Measurements from ENCODE around the gene ART1. TPM values are rescaled to one million over a fixed set of nuclear protein-coding genes. Genes with fewer than 3 reads are reported as not detected.
A peak's percentile ranks its signal among the peaks of the same experiment; 100 is the strongest.
"Not testable (repeated sequence)": the region's sequence is repeated elsewhere in the genome, so short reads cannot be mapped to it uniquely, and the experiment has no call there.

ART1 gene
- not detected for total RNA-seq

- H3K27ac Mint-ChIP-seq = no peak within 1 kb of the TSS
- H3K9me3 Mint-ChIP-seq = no peaks in the 10 kb centered on the region
- ChIA-PET CTCF (no interaction called here), POLR2A (no interaction called here)
- no peaks in the 10 kb centered on the region for H3K36me3 Mint-ChIP-seq (ENCODE audit: low read depth)
- DNase-seq = no peak
- peaks cover 30% of the 10 kb centered on the region for H3K27me3 Mint-ChIP-seq
- no peak within 1 kb of the TSS for H3K4me3 Mint-ChIP-seq
- H3K4me1 Mint-ChIP-seq = peaks cover 8% of the 10 kb centered on the region
These were observed at the start of gene ART1 for GRCh38 chr11:3644817-3645235. ART1 (plus strand) TSS chr11:3645128; CDS start chr11:3659214, 14,086 bp downstream.

DNA sequence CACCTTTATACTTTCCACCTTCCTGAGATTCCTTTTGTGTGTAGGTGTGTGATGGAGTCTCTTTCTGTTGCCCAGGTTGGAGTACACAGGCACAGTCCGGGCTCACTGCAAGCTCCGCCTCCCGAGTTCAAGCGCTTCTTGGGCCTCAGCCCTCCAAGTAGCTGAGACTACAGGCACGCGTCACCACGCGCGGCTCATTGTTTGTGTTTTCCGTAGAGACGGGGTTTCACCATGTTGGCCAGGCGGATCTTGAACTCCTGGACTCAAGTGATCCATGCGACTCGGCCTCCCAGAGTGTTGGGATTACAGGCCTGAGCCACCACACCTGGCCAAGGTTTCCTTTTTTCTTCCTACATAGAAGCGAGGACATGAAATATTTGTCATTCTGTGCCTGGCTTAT is 47.2 kb upstream of the ART1 start:
- CTCF ChIA-PET; H3K4me1 Mint-ChIP-seq; H3K9me3 Mint-ChIP-seq; H3K36me3 Mint-ChIP-seq (ENCODE audit: low read depth); POLR2A ChIA-PET; H3K27ac Mint-ChIP-seq; DNase-seq; H3K4me3 Mint-ChIP-seq; H3K27me3 Mint-ChIP-seq: not testable (repeated sequence)

GRCh38 chr11:3600201-3600600 is 44.7 kb upstream of the ART1 start:
- DNase-seq; H3K27me3 Mint-ChIP-seq; POLR2A ChIA-PET; H3K9me3 Mint-ChIP-seq; H3K27ac Mint-ChIP-seq; H3K36me3 Mint-ChIP-seq (ENCODE audit: low read depth); CTCF ChIA-PET; H3K4me1 Mint-ChIP-seq; H3K4me3 Mint-ChIP-seq: not testable (repeated sequence)

DNA sequence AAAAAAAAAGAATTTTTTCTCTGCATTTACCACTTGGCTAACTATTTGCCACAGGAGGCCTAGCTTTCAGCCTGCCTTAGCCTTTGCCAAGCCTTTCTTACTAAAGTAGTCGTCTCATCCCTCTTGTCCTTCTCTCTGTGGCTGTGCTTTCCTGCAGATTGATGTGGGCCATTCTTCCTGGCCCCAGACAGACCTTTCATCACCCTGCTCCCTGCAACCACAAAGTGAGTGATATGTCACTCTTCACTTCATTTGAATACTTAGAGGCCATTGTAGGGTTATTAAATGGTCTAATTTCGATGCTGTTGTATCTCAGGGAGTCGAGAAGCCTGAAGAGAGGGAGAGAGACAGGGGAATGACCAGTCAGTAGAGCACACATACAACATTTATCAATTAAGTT is 40.8 kb upstream of the ART1 start:
- Mint-ChIP-seq H3K4me1 (no peaks in the 10 kb centered on the region), H3K36me3 (ENCODE audit: low read depth) (no peaks in the 10 kb centered on the region), H3K27me3 (peaks cover 4% of the 10 kb centered on the region), H3K27ac (no peak overlapping the region), H3K9me3 (no peaks in the 10 kb centered on the region), H3K4me3 (no peak overlapping the region)
- CTCF ChIA-PET = interaction anchor here (0.6 to 1.4 kb wide), 2 partner anchors 16 to 263 kb away, joined by 3 read pairs; no protein-coding TSS in a partner anchor
- POLR2A ChIA-PET = no interaction called here
- no peak for DNase-seq

- Mint-ChIP-seq H3K27ac (no peak overlapping the region), H3K9me3 (no peaks in the 10 kb centered on the region), H3K4me1 (no peaks in the 10 kb centered on the region), H3K36me3 (ENCODE audit: low read depth) (no peaks in the 10 kb centered on the region), H3K4me3 (no peak overlapping the region), H3K27me3 (no peaks in the 10 kb centered on the region)
- DNase-seq = no peak
- CTCF ChIA-PET = no interaction called here
- POLR2A ChIA-PET = no interaction called here
These were observed 39.7 kb upstream of the ART1 start for GRCh38 chr11:3605283-3605662.

DNA sequence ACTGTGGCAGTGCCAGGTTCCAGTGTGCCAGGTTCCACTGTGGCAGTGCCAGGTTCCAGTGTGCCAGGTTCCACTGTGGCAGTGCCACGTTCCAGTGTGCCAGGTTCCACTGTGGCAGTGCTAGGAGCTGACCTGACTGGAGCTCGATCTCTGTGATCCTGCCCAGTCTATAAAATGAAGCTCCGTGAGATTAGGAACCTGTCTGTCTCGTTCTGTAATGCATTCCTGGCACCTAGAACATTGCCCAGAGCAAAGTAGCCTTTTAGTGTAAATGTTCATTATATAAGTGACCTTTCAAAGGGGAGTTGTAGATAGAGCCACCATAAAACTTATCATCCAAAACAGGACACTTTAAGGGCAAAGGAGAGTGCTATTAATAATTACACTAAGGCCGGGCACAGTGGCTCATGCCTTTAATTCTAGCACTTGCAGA is 39.1 kb upstream of the ART1 start:
- CTCF ChIA-PET = no interaction called here
- no peaks in the 10 kb centered on the region for H3K36me3 Mint-ChIP-seq (ENCODE audit: low read depth)

DNA sequence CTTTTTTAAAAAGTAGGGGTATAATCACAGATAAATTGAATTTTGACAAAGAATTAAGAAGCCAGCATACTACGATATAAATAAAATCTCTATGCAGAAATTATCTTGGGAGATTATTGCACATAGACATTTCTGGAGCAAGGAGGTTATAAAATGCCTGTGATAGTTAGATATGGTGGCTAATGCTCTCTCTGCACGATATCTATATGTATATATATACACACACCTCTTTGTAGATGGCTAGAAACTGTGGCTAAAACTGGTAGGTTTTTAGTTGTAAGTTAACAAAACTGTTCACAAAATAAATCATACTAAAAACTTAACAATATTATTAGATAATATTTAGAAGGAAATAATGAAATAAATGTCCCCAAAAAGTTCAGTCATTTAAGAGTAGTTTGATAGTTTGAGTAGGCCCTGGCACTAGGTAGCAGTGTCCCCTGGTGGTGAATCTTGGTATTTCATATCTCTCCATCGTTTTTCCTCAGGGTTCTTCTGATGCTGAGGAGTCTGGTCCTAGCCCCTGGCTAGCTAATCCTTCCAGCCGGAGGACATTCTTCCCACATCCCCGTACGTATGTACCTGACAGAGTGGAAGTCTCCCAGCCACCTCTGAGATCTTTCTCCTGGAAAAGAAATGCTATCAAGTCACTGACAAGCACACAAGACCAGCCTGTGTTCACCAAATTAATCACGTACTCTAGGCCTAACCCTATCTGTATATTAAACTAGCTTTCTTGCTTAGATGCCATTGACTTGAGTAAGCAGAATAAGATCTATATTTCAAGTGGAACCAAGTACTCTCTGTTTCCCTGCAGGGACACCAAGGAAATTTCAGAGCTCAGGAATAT is 35.3 kb upstream of the ART1 start:
- H3K27ac Mint-ChIP-seq = no peak overlapping the region
- no peaks in the 10 kb centered on the region for H3K36me3 Mint-ChIP-seq (ENCODE audit: low read depth)

More for the DNA sequence above, 39.1 kb upstream of the ART1 start:
- Mint-ChIP-seq H3K4me1 (no peaks in the 10 kb centered on the region), H3K9me3 (no peaks in the 10 kb centered on the region), H3K27me3 (no peaks in the 10 kb centered on the region), H3K27ac (no peak overlapping the region), H3K4me3 (no peak overlapping the region)
- DNase-seq = no peak
- POLR2A ChIA-PET = no interaction called here

DNA sequence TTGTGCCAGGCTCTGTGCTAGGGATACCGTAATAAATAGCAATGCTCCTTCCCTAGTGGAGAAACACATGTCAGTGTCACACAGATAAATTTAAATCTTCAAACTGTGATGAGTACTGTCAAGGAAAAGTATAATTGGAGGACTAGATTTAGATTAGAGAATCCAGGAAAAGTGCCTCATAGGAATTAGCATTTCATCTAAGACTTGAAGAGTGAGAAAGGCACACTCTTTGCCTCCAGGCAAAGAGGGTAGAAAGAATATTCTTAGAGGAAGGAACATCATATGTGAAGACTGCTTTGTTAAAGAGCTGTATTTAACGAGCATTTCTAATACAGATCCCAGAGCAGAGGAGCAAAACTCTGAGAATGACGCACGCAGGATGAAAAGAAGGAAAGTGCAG is 34.1 kb upstream of the ART1 start:
- Mint-ChIP-seq H3K27me3 (peaks cover 2% of the 10 kb centered on the region), H3K4me1 (peaks cover 14% of the 10 kb centered on the region), H3K4me3 (no peak overlapping the region), H3K27ac (no peak overlapping the region), H3K36me3 (ENCODE audit: low read depth) (no peaks in the 10 kb centered on the region), H3K9me3 (peaks cover 3% of the 10 kb centered on the region)
- no peak for DNase-seq
- ChIA-PET CTCF (interaction anchor here (1.2 kb wide), 1 partner anchor 13 kb away, joined by 3 read pairs; no protein-coding TSS in a partner anchor), POLR2A (no interaction called here)

More for the DNA sequence above, 35.3 kb upstream of the ART1 start:
- POLR2A ChIA-PET = no interaction called here
- CTCF ChIA-PET = interaction anchor here (1.0 kb wide), 1 partner anchor 9 kb away, joined by 3 read pairs; no protein-coding TSS in a partner anchor
- peak; percentile 44 for DNase-seq
- H3K4me3 Mint-ChIP-seq = no peak overlapping the region
- H3K9me3 Mint-ChIP-seq = peaks cover 3% of the 10 kb centered on the region
- H3K27me3 Mint-ChIP-seq = peaks cover 2% of the 10 kb centered on the region
- peaks cover 8% of the 10 kb centered on the region for H3K4me1 Mint-ChIP-seq

GRCh38 chr11:3611976-3612678 is 32.8 kb upstream of the ART1 start:
- Mint-ChIP-seq H3K36me3 (ENCODE audit: low read depth) (no peaks in the 10 kb centered on the region), H3K4me3 (no peak overlapping the region), H3K9me3 (peaks cover 3% of the 10 kb centered on the region), H3K27me3 (peaks cover 2% of the 10 kb centered on the region), H3K4me1 (peaks cover 14% of the 10 kb centered on the region), H3K27ac (no peak overlapping the region)
- POLR2A ChIA-PET = no interaction called here
- CTCF ChIA-PET = interaction anchor here (1.2 kb wide), 1 partner anchor 12 kb away, joined by 3 read pairs; no protein-coding TSS in a partner anchor
- DNase-seq = no peak

GRCh38 chr11:3613998-3614741 is 30.8 kb upstream of the ART1 start:
- no peak for DNase-seq
- Mint-ChIP-seq H3K36me3 (ENCODE audit: low read depth) (no peaks in the 10 kb centered on the region), H3K4me3 (no peak overlapping the region), H3K4me1 (peaks cover 14% of the 10 kb centered on the region), H3K27me3 (peaks cover 2% of the 10 kb centered on the region), H3K27ac (no peak overlapping the region), H3K9me3 (peaks cover 3% of the 10 kb centered on the region)
- POLR2A ChIA-PET = no interaction called here
- CTCF ChIA-PET = interaction anchor here (0.8 to 1.7 kb wide), 4 partner anchors 13 to 384 kb away, joined by 3 to 4 read pairs (median 3); partner anchors contain the start of gene STIM1

DNA sequence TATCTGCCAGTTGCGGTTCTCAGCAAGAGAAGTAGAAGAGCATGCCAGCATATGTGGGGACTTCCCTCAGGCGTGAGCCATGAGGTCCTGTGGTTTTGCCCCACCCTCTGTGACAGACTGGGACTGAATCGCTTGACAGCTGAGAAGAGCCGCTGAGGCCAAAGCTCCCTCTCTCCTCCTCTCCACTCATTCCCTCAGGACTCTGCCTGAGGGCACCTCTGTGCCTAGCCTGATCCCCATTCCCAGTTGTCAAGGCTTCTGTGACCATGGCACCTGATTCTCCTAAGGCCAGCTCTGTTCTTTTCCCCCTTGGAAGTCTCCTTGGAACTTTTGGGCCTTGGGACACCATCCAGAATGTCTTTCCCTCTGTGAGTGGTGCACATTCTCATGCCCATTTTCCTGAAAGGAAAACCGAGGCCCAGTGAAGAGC is 30.2 kb upstream of the ART1 start:
- Mint-ChIP-seq H3K9me3 (peaks cover 3% of the 10 kb centered on the region), H3K27me3 (peaks cover 2% of the 10 kb centered on the region), H3K27ac (no peak overlapping the region), H3K4me3 (no peak overlapping the region), H3K36me3 (ENCODE audit: low read depth) (no peaks in the 10 kb centered on the region), H3K4me1 (peaks cover 14% of the 10 kb centered on the region)
- POLR2A ChIA-PET = no interaction called here
- DNase-seq = peak; percentile 38
- CTCF ChIA-PET = interaction anchor here (0.8 to 1.7 kb wide), 4 partner anchors 13 to 383 kb away, joined by 3 to 4 read pairs (median 3); partner anchors contain the start of gene STIM1

- Mint-ChIP-seq H3K4me1 (peaks cover 14% of the 10 kb centered on the region), H3K4me3 (no peak overlapping the region), H3K36me3 (ENCODE audit: low read depth) (no peaks in the 10 kb centered on the region), H3K27me3 (peaks cover 2% of the 10 kb centered on the region), H3K27ac (no peak overlapping the region), H3K9me3 (peaks cover 3% of the 10 kb centered on the region)
- CTCF ChIA-PET = no interaction called here
- POLR2A ChIA-PET = no interaction called here
- DNase-seq = no peak
These were observed 28.9 kb upstream of the ART1 start for GRCh38 chr11:3615998-3616397.

Measured in activated CD4-positive, alpha-beta T cell treated with anti-CD3 and anti-CD28 coated beads, Interleukin-2, amount 10 ng/mL, durations not matched to agents 7 days and 5 days (primary cell).